Iris pigment epithelial cell (primary cell): Measurements from ENCODE around the gene PADI4.
A peak's percentile ranks its signal among the peaks of the same experiment; 100 is the strongest.

Source experiments
- DNase-seq: peaks from one replicate; pipeline ENCODE4 v3.0.0-alpha.2; 2011; ENCODE audit warnings: low read depth

Gene PADI4

DNA sequence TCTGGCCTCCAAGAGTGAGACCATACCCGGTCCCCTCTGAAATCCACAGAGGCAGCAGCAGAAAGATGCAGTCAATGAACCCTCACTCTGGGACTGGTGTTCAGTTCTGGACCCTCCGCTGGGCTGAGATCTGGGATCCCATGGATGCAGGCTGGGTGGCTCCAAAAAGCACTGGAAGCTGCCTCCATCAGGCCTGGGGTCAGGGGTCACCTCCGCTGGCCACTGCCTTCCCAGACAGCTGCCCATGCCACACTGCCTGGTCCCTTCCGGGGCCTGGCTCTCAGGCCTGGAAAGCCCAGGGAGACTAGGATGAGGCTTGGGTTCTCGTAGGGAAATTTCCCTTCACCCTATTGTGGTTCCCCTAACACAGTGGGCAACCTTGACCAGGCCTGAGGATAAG, 21.4 kb upstream of the PADI4 start:
- no peak for DNase-seq

DNA sequence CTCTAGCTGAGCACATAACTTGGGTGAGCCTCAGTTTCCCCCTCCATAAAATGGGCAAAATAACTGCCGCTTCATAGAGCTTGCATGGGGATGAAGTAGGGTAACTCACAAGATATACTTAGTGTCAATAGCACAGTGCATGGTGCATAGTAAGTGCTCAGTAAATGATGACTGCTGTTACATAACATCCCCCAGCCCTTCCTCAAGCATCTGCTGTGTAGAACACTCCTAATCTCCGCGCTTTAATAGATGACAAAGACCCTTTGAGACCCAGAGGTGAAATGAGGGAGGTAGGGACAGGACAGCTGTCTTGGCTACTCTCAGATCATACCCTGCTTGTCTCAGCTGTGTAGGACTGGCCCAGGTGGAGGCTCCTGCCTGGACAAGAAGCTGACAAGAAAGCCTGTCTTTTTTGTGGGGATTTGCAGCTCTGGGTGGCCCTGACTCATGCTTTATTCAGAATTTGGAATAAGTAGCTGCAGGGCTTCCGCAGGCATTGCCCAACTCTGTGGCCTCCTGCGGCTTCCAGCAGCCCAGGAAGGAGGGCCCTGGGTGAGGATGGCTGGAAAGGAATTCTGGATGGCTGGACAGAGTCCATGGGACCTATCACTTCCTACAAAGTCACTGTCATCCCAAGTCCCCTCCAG, 20.7 kb upstream of the PADI4 start:
- DNase-seq, result peak; percentile 87

DNA sequence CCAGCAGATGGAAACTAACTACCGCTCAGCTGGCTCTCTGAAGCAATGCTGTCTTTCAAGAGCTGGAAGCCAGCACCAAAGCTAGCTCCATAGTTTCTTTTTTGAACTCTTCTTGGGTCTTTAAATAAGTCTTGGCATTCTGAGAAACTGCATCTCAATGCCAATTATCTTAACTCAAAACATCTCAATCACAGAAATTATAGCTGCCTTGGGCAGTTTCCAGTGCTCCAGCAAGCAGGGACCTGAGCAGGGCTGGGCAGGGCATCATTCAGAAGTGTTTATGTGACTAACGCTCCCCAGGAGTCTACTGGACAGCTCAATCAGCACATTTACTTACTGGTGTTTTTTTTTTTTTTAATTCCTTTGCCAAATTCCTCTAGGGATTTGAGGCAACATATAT, 18.3 kb upstream of the PADI4 start:
- DNase-seq, result peak; percentile 64

DNA sequence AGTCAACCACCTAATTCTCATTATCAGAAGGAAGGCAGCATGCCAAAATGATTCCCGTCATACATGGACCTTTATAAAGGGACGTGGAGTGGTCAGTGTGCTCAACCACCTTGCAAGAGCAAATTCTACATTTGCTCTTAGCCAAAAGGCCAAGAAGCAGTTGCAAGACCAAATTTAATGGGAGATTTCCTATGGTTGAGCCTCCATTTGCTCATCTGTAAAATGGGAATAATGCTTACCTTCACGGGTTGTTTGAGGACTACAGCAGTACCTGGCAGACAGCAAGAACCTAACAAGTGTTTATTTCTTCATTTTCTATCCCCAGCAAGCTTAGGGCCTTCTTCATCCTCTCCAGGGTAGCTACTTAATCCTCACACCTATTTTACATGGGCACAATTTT, 17.4 kb upstream of the PADI4 start:
- no peak for DNase-seq

DNA sequence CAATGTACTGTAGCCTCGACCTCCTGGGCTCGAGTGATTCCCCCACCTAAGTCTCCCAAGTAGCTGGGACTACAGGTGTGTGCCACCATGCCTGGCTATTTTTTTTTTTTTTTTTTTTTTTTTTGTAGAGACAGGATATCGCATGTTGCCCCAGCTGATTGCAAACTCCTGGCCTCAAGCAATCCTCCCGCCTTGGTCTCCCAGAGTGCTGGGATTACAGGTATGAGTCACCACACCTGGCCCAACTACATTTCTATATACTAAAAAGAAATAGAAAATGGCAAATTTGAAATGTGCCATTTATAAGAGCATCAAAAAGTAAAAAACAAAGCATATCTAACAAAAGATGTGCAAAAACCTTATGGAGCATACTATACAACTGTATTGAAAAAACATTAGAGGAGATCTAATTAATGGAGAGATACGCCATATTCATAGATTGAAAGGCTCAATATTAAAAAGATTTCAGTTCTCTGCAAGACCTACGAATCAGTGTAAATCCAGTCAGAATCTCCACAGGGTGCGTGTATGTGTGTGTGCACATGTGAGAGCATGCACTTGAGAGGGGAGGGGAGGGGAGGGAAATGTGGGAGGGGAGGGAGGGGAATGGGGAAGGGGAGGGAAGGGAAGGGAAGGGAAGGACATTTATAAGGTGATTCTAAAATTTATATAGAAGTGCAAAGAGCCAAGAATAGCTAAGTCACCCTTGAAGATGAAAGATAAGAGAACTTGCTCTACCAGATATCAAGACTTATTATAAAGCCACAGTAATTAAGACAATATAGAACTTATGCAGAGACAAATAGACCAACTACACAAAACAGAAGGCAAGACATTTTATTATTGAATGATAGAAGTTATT, 15.5 kb upstream of the PADI4 start:
- DNase-seq, result no peak

DNA sequence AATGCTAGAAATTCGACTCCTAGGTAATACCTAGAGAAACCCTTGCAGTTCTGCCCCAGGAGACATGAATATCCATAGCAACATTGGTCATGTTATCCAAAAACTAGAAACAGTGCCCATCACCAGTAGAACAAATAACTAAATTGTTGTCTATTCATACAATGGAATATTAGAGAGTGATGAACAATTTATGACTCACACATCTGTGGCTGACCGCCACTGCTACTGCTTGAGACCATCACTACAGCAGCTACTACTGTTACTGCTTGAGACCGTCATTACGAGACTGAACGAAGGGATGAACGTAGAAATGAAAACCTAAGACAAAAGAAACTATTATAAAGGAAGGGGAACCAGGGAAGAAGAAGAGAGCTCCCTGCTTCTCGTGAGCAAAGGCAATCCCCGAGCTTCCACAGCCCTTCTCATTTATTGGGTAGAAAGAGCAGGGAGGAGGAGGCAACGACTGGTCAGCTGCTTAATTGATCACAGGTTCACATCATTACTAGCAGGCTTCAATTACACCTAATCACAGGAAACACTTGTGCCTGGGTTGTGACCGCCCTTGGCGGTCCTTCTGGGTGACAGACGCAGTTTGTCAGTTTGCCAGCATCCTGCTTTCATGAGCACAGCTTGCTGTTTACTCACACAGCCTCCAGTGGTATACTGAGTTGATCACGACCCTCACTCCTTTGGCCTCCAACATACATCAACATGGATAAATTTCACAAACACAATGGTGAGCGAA, 14.1 kb upstream of the PADI4 start:
- DNase-seq, result no peak

DNA sequence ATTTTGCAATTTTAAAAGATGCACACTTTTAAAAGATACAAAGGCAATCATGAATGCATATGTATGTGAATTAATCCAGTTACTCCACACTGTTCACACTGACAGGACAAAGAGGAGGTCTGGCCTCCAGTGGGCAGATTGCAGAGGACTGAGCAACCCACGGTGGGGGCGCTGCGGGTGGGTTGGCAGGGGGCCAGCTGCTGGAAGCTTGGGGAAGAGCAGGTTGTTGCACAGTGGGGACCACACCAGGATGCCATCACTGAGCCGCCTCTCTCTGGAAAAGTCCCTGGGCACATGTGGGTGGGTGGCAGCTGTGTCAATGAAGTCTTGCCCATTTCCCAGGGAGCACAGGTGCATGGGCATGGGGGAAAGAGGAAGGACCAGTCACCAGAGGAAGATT, 12.7 kb upstream of the PADI4 start:
- DNase-seq, result no peak

DNA sequence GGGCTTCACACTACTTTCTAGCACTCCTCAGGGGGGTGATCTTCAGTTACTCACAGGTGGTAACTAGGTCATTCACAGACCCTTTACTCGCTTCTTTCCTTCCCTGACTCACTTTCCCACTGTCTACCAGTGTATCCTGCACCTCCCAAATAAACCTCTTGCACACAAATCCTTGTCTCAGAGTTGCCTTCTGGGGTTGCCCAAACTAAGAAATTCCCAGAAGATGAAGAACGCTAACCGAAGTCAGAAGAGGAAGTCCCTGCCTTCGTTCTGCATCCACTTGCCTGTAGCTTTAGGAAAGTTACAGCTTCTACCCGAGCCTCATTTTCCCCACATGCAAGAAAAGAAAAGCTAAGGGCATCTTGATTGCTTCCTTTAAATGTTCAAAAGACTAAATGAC, 11.9 kb upstream of the PADI4 start:
- no peak for DNase-seq

DNA sequence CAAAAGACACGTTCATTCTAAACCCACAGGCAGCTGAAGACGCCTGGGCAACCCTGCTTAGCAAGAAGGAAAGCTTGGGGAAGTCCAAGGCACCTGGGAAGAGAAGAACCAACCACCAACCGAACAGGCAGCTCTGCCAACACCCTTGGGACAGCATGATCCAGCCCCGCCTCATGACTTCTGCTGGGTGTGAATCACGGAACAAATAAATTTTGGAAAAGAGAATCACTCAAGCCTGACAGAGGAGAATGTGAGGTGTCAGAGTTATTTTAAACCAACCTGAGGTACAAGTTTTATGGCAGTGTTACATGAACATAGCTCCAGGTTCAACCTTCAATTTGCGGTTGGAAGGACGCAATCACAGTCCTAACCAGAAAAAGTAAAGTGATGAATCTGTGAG, 10.0 kb upstream of the PADI4 start:
- no peak for DNase-seq

DNA sequence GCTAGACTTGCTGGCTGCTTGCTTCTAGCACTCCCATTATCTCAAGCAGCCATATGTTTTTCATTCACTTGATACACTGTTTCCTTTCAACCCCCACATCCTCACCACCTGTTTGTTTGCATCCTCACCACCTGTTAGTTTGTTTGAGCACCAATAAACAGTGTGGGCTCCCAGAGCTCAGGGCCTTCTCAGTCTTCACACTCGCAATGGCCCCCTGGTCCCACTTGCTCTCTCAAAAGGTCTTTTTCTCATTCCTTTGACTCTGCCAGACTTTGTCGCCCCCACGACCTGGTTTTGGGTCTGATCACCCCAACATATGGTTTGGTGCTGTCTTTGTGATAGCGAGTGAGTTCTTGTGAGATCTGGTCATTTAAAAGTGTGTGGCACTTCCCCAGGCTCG, 6.2 kb upstream of the PADI4 start:
- DNase-seq, result no peak

DNA sequence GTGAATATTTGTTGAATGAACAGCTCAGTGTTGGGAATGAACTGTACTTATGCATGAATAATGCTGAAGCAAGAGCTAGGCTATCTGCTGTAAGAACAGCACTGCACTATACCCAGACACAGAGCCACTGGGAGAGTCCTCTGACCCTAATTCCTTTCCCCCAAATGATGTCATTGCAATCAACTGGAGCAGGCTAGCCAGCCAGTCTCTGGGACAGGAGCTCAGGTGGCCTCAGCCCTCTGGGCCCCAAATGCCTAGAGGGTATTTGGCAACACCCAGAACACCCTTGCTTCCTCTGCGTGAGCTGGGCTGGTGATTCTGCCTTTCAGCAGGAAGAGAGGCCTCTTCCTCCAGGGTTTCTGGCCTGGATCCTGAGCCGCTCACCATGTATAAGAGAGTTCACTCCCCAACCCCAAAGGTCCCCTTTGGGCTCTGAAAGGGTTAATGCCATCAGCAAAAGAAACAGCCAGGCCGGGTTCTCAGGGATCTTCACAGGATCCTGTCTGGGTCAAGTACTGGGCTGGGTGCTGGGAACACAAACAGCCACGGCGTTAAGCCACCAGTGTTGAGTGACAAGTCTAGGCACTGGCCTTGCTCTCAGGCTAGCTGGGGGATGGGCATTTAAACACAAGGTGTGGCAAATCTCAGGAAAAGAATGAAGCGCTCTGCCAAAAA, 3.7 kb upstream of the PADI4 start:
- no peak for DNase-seq

DNA sequence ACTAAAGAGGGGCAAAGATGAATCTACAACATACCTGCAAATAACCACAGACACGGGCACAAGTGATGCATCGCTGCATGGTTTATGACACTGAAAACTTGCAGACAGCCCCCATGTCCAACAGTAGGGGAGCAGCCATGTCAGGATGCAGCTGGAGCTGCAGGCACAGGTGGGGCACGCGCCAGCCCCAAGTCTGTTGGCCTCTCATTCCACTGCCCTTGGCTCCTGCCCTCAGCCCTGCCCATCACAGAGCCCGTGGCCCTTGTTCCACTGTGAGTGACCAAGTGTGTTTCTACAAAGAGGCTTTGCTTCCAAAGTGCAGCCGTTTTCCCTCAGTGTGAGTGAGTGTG, 3.2 kb upstream of the PADI4 start:
- DNase-seq, result no peak

DNA sequence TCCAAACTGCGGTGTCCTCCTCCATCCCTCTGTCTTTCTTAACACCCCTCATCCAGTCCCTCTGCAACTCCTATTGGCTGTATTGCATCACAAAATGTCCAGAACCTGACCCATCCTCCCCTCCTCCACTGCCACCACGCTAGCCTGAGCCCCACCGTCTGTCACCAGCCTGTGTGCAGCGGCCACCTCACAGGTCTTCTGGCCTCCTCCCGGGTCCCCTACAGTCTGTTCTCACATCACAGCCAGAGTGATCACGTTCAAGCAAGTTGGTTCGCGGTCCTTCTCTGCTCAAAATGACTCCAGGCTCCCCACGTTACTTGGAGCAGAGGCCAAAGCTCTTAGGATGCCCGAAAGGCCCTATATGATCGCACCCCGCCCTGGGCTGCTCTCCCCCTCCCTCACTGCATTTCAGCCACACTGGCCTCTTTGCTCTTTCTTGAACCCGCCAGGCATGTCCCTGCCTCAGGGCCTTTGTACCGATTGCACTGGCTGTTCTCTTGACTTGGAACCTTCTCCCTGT, 2.4 kb upstream of the PADI4 start:
- DNase-seq, result no peak

DNA sequence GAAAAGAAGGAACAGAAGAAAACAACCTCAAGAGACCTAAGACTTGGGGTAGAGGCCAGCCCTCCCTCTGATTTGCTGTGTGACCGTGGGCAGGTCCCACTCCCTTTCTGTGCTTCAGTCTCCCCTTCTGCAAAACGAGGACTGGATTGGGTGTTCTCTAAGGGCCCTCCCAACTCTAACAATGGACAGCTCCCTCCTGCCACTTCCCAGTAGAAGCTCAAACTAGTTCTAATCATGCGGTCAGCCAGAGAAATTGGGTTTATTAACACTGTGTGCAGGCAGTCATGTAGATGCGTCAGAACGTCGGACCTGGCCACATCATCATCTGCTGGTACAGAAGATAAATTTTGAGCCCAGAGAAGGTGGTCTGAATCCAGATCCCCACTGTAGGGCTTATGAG, 1.6 kb upstream of the PADI4 start:
- no peak for DNase-seq

DNA sequence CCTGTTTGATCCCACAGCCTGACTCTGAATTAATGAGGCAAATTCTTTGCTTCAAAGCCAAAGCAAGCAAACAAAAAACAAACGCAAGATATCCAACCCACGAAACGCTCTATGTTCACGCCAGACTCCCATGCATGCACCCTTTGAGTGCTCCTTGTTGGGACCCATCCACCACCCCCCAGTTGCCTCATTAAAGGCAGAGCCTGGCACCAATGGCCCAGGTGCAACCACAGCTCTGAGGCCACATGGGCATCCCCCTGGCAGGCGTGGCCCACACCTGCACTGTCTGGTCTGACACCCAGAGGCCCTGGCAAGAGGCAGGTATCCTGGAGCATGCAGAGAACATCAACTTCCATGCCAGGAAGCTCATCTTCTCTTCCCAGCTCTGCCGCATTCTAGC, 1.1 kb upstream of the PADI4 start:
- no peak for DNase-seq

DNA sequence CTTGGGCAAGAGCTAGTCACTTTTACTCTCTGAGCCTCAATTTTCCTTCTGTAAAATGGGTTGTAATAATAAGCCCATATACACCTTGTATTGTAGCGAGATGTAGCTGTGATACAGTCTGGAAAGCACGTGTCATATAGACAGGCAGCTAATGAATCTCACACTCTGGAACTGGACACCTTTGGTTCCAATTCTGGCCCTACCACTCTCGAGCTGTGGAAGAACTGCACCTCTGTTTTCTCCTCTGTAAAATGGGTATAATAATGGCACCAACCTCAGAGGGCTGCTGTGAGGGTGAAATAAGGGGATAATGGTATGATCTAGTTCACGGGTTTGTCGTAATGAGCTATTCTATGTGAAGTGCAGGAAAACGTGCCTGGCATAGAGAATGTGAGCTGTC, 668 bp upstream of the PADI4 start:
- DNase-seq, result no peak

DNA sequence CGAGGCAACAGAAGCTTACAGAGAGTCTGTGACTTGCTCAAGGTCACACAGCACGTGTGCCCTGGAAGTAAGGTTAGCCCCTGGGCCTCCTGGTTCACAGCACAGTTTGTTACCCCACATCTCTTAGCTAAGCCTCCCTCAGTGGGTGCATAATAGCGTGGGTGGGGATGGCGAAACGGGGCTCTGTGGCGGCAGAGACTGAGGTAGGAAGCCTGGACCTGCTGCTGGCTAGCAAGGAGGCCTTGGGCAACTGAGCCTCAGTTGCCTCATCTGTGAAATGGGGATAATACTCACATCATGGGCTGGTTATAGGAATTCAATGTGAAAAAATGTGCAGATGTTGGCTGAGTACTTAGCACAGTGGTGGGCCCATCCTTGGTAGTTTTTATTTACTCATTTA, 596 bp downstream of the PADI4 start:
- no peak for DNase-seq

DNA sequence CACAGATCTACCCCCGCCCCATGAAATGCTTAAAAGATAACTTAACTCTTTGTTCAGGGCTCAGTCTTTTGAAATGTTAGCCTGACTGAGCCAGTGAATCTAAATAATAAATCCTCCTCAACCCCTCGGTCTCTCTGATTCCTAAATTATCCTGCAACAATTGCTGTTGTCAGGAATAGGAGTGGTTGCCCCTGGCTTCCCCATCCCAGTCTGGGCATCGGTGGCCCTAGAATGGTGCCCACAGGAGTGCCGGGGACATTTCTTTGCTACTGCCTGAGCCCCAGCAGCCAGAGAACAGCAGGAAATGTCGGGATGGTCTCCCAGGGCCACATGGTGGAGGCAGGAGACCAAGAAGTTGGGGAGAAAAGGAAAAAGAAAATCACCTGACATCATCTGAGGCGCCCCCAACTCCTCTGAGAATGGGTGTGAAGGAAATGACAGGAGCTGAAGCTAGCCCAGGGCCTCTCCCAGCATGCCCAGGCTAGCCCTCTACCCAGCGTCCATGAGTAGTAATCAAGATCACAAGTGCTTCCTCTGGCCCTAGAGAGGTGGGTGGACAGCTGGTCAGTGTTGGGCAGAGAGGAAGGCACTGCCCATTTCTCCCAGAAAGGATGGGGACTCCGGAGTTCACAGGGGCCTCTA, 1.6 kb downstream of the PADI4 start:
- DNase-seq, result no peak

DNA sequence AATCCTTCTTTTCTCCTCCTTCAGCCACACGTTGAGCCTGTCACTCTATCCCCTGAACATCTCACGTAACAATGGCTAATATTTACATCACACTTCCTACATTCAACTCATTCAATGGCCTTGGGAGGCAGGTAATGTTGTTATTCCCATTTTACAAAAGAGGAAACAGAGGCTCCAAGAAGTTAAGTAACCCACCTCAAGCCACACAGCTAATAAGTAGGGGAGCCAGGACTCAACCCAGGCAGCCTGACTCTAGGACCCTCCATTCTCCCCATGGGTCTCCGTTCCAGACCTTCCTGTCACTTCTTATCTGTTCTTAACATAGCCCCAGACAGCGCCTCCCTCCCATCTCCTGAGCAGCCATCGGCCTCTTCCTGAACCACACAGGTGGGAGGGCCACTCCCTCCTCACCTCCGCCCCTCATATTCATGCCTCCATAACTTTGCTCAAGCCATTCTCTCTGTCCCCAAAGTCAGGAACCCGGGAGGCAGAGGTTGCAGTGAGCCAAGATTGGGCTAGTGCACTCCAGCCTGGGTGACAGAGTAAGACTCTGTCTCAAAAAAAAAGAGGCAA, 2.2 kb downstream of the PADI4 start:
- no peak for DNase-seq

DNA sequence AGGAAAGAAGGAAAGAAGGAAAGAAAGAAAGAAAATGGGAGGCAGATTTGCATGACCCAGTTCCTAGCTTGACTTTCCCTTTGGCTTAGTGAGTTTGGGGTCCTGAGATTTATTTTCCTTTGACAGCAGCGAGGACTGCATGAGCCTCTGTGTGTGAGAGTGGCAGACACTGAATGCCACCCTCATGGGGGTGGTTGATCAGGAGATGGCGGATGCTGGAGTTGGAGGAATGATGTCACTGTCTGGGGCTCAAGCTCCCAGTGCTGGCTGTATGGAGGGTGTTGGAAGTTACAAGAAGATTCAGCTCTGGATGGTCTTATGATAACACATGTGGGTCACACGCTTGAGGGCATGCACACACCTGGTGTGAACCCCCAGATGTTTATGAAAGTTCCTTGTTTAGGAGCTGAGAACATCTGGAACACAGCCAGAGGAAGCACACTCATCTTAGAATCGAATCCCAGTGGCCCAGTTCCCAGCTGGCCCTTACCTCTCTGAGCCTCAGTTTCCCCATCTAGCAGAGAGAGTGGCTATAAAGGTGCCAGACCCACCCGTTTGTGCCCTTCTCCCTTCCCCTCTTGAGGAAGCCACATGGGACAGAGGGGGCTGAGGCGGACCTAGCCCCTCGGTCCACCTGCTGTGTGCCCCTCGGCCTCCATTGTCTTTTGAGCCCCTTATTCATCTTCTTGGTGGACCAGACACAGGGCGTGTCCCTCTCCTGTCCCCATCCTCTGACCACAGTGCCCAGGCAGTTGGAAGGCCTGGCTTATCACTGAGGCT, 5.7 kb downstream of the PADI4 start:
- no peak for DNase-seq

DNA sequence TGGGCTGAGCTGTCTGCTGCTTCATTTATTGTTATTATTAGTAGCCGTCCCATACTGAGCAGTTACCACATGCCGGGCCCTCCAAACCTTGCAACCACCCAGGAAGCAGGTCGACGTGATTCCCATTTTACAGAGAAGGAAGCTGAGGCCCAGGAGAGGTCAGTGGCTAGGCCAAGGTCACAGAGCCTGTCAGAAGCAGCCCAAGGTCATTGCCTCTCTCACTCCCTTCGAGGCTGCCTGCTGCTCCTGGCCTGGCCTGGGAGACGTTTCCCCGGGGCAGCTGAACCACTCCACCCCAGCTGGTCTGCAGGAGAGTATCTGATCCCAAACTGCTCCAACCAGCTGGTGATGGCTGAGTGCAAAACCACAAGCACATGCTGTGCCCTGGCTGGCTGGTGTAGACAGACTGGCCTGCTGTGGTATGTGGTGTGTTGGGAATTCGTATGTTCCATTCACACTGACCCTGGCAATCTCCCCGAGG, 6.5 kb downstream of the PADI4 start:
- no peak for DNase-seq
